Fibroblast of the aortic adventitia (primary cell): ENCODE data around the gene MRPL36. TPM values are rescaled to one million over a fixed set of nuclear protein-coding genes. Genes with fewer than 3 reads are reported as not detected.

ENCODE experiments used
- DNase-seq: peaks from one replicate; pipeline ENCODE4 v3.0.0-alpha.2; 2010; ENCODE audit warnings: low read depth
- H3K4me3 ChIP-seq: 2 replicates; pipeline ENCODE4 v1.5.1; 2011; ENCODE audit warnings: low read depth, mild to moderate bottlenecking, control low read depth, low read length, moderate library complexity
- CTCF ChIP-seq: IDR thresholded peaks from 2 replicates; pipeline ENCODE4 v1.5.1; 2011; ENCODE audit warnings: mild to moderate bottlenecking, low read length, control low read depth, inconsistent platforms; ENCODE audit not compliant: insufficient read depth
- total RNA-seq: library from RNA; depleted of rRNA; stranded (reverse); fragments of >200 nt; gene quantifications from 2 replicates; pipeline ENCODE4 v1.2.3, GENCODE V29; 2012; ENCODE audit warnings: low replicate concordance

The MRPL36 gene
- total RNA-seq, 1 donor, result 47.9 TPM

GRCh38 chr5:1752881-1753280 lies 46.8 kb downstream of the MRPL36 start:
- TF ChIP-seq CTCF, result no peak
- no peak overlapping the region for H3K4me3 ChIP-seq
- no peak for DNase-seq

GRCh38 chr5:1751864-1752822 lies 47.5 kb downstream of the MRPL36 start:
- TF ChIP-seq CTCF, result no peak
- no peak for DNase-seq
- H3K4me3 ChIP-seq, result no peak overlapping the region

GRCh38 chr5:1751026-1751863 lies 48.4 kb downstream of the MRPL36 start:
- DNase-seq, result no peak
- no peak for TF ChIP-seq CTCF
- H3K4me3 ChIP-seq, result no peak overlapping the region

GRCh38 chr5:1750469-1750868 lies 49.2 kb downstream of the MRPL36 start:
- DNase-seq, result no peak
- H3K4me3 ChIP-seq, result no peak overlapping the region
- no peak for TF ChIP-seq CTCF

- H3K4me3 ChIP-seq, result no peak overlapping the region
- no peak for TF ChIP-seq CTCF
- no peak for DNase-seq
Measured at GRCh38 chr5:1749346-1750124, 50.1 kb downstream of the MRPL36 start.

- no peak for TF ChIP-seq CTCF
- no peak overlapping the region for H3K4me3 ChIP-seq
- no peak for DNase-seq
Measured at GRCh38 chr5:1748845-1749244, 50.8 kb downstream of the MRPL36 start.
